HG03175 (cell line): ENCODE results near the gene AGTPBP1.
"Not testable (repeated sequence)": the region's sequence is repeated elsewhere in the genome, so short reads cannot be mapped to it uniquely, and the experiment has no call there.

ENCODE experiments used
- ATAC-seq: cut with Tn5 transposase; IDR thresholded peaks from one replicate; pipeline ENCODE4 v1.9.1; 2021; ENCODE audit warnings: mild to moderate bottlenecking, moderate library complexity; ENCODE audit not compliant: unreplicated experiment

AGTPBP1 gene

DNA sequence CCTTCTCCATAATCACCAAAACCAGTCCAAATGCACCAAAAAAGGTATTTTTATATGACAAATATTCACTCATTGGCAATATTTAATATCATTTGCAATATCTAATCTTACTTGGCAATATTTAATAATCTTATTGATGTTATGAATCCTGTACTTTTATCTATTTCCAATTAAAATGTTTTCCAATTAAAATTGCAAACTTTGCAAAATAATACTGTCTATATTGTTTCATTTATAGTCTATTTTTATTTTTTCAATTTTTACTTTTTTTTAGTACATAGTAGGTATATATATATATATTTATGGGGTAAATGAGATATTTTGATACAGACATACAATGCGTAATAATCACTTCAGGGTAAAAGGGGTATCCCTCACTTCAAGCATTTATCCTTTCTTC, 109.9 kb downstream of the AGTPBP1 start:
- ATAC-seq, result no peak

DNA sequence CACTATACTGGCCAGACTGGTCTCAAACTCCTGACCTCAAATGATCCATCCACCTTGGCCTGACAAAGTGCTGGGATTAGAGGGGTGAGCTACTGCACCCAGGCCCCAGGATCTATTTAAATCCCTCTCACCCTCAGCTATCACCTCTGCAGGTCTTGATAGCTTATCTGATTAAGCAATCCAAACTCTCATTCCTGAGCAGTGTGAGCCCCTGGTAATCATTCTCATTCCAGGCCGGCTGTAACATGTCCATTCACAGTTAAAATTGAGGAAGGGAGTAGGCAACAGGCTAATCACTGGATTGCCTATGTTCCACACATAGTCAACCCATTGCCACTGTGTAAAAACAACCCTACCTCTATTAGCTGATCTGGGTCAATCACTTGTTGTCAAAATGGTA, 111.1 kb downstream of the AGTPBP1 start:
- no peak for ATAC-seq

DNA sequence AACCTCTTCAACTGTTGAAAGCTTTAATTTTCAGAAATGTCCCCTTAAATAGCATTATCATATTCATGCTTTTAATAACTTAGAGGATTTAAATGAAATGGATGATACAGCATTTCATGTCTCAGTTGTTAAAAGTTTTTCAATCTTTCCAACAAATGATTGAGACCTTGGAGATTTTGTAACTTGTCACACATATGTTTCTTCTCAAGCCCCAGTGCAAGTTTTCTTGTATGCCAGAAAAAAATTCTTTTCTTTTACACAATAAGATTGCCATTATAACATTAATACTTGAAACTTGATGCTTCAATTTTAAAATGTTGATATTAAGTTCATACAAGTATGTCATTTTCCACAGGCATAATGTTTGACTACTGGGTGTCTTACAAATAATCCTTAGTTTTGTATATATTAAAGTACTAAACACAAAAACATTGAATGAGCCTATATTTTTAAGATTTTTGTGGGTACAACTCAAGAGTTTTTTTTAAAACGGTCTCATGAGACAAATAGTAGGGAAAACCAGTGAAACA, 124.5 kb downstream of the AGTPBP1 start:
- ATAC-seq, result no peak

DNA sequence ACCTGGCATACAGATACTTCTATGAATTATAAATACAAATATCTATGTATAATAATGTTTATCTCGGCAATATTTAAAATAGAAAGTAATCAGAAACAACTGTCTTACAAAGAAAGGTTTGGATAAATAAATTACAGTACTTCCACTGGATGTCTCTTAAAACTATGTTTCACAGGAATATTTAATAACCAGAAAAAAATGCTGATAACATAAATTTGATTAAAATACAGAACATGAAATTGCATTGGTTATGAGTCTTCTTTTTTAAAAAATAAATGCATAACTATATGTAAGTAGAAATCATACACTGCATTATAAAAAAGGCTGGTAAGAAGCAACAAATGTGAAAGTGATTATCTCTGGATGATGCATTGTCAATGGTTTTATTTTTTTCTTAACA, 126.0 kb downstream of the AGTPBP1 start:
- no peak for ATAC-seq

DNA sequence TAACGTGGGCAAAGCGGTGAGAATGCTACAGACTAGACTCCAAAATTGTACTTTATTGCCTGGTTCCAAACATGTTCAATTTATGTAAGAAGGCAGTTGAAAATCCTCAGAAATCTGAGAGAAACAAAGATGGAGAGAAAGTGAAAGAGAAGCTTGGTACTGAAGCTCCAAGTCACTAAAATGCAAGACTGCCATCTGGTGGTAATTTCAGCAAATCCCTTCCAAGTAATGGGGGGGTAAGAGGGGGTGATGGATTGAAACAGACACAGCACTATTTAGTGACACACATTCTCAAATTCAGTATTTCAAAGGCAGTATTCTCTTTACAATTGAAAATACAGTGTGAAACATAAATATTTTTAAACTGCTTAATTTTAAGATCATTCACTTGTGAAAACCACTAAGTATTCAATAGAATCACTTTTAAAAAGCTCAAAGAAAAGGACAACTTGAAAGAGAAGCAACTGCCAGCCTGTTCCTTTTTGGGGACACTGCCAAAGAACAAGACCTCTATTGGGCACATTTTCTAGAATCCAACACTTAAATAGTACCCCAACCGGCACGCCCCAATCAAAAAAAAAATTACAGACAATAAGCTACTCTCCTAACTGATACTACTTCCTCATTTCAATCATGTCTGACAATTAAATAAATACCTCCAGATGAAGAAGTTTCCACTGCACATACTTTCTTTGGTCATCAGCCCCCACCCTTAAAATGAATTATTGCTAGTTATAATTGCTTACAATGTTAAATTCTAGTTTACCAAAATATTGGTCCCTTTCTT, 131.5 kb downstream of the AGTPBP1 start:
- ATAC-seq, result peak; percentile 97

DNA sequence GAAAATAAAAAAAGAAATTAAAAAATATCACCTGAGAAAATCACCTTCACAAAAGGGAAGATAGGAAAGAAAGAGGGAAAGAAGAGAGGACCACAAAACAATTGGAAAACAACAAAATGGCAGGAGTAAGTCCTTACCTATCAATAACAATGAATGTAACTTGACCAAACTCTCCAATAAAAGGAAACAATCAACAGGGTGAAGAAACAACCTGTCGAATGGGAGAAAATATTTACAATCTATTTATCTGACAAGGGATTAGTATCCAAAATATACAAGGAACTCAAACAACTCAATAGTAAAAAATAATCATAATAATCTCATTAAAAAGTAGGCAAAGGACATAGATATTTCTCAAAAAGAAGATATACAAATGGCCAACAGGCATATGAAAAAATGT, 135.8 kb downstream of the AGTPBP1 start:
- no peak for ATAC-seq

DNA sequence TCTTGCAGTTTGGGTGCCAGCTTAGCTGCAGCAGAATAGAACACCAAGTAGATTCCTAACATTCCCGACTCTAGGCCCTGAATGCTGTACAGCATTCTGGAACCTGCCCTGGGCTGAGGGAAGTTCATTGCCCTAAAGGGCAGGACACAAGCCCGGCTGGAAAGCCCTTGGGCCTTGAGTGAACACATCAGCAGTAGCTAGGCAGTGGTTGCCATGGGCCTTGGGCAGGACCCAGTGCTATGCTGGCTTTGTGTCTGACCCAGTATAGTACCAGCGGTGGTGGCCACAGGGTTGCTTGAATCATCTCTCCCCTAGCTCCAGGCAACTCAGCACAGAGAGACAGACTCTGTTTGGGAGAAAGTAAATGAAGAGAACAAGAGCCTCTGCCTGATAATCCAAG, 137.8 kb downstream of the AGTPBP1 start:
- ATAC-seq, result no peak

DNA sequence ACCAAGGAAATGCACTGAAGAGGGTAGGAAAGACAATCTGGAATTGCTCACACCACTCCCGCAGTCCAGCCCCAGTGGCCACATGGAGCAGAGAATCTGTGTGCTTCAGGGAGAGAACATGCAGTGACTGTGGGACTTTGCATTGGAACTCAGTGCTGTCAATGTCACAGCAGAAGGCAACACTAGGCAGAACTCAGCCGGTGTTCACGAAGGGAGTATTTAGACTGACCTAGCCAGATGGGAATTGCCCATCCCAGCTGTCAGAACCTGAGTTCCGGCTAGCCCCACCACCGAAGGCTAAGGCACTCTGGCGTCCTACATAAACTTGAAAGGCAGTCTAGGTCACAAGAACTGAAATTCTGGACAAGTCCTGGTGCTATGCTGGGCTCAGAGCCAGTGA, 139.0 kb downstream of the AGTPBP1 start:
- no peak for ATAC-seq

DNA sequence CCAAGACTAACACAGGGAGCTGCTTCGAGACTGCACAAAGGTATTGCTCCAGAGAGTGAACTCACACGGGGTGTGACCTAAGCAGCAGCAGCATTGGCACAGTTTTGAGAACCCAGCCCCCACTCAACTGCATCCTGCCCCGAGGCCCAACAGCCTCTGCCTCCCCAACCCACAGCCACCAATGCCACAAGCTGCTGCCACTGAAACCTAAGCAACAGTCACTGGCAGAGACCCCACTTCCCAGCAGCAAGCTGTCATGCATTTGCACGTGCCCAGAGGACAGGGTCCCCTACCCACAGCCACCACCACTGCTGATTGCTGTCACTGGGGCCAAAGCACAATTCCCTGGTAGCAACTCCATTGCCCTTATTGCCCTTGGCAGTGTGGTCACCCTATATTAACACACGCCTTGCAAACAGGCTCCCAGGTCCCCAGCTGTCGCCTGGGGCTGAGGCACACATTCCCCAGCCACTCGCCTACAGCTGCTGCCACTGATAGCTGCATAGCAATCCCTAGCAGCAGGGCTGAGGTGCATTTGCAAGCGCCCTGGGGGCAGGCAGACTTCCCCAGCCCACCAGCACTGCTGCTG, 141.0 kb downstream of the AGTPBP1 start:
- ATAC-seq, result no peak

DNA sequence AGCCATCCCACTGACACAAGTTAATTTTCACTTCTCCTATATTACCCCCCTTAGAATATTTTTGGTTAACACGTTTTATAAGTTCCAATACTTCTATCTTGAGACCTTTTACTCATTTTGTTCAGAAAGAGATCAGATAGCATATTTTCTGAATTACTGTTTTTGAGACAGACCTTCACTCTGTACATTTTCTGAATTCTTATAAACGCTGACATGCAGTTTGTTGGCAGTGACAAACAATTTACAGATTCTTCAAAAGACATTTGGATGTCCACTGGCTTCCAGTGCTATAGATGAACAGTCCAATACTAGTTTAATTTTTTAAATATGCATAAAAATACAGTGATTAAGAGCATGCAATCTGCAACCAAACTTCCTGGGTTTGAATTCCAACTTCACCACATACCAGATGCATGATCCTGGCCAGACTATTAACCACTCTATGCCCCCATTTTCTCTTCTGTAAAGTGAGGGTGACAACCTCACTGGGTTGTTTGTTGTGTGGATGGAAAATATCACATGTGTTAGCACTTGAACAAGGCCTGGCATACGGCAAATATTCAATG, 142.1 kb downstream of the AGTPBP1 start:
- ATAC-seq, result no peak

DNA sequence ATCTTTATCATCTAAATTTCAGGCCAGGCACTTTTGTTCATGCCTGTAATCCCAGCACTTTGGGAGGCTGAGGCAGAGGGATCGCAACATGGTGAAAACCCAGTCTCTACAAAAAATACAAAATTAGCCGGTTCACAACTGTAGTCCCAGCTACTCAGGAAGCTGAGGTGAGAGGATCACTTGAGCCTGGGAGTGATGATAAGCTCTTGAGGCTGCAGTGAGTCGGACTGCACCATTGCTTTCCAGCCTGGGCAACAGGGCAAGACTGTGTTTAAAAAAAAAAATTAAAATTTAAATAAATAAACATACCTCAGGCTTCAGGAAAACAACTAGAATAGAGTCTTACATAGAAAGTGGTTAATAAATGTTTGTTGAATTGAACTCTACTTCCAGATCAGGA, 147.4 kb downstream of the AGTPBP1 start:
- ATAC-seq, result no peak

DNA sequence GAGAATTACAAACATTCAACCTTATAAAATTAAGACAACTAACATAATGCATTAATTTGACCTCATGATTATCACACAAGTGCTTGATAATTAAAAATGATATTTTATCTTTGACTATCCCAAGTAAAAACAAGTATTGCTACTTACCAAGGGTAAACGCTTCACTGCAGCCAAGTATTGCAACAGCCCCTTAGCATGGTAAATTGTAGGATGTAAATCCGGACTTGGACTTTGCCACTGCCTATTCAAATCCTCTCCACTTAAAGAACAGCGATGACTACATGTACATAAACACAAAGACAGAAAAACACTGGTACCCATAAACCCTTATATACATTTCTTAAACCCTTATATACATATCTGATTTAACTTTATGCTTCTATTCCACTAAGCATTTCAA, 155.1 kb downstream of the AGTPBP1 start:
- no peak for ATAC-seq

DNA sequence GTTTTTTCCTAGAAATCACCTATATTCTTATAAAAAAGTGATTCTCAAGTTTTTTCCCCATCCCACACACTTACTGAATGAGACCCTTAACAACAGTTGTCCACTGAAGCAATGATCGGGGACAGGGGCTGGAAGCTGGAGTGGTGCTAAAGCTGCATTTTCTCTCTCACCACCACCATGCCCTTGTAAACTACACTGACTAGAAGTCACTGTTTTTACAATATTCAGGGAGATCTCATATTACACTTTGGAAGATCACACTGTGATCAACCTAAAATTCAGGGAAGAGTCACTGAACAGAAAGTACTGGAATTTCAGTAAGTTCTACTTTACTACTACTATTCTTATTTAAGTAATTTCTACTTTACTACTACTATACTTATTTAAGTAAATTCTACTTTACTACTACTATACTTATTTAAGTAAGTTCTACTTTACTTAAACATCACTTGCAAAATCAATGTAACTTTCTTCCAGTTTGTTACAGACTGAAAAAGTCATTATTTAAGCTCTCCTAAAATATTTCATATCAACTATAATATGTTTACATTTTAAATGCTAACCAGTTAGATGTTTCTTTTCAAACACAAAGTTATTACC, 164.3 kb downstream of the AGTPBP1 start:
- ATAC-seq, result no peak

DNA sequence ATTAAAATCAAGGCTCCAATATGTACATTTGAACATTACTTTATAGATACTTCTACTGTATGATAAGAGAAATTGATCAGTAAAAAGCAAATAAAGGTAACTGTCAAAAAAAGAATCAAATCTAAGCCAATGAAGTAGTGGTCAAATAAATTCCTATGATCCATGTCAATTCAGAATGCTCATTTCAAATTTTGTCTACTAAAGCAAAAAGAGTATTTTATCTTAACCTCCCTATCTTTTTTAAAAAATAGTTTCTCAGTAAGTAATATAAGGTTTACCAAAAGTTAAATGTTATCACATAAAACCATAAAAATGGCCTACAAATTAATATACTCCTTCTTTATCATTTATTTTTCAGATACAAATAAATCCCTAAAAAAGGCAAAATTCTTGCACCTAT, 165.9 kb downstream of the AGTPBP1 start:
- ATAC-seq, result no peak

DNA sequence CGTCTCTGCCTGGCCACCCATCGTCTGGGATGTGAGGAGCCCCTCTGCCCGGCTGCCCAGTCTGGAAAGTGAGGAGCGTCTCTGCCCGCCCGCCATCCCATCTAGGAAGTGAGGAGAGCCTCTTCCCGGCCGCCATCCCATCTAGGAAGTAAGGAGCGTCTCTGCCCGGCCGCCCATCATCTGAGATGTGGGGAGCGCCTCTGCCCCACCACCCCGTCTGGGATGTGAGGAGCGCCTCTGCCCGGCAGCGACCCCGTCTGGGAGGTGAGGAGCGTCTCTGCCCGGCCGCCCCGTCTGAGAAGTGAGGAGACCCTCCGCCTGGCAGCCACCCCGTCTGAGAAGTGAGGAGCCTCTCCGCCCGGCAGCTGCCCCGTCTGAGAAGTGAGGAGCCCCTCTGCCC, 168.2 kb downstream of the AGTPBP1 start:
- ATAC-seq, result not testable (repeated sequence)

DNA sequence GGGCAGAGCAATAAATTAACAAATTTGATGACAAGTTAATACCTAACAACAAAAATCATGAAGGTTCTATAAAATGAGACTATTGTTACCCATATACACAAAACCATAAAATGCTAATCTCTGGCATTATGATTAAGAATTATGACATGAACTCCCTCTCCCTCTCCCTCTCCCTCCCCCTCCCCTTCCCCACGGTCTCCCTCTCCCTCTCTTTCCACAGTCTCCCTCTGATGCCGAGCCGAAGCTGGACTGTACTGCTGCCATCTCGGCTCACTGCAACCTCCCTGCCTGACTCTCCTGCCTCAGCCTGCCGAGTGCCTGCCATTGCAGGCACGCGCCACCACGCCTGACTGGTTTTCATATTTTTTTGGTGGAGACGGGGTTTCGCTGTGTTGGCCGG, 168.8 kb downstream of the AGTPBP1 start:
- ATAC-seq, result not testable (repeated sequence)

DNA sequence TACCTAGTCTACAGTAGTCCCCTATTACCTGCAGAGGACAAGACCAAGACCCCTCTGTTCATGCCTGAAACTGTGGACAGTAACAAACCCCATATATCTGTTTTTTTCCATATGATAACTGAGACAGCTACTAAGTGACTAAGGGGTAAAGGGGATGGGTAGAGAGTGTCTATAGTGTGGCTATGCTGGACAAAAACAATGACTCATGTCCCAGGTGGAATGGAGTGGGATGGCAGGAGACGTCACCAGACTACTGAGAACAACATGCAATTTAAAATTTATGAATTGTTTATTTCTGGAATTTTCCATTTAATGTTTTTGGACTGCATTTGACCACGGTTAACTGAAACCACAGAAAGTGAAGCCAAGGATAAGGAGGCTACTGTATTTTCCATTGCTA, 171.8 kb downstream of the AGTPBP1 start:
- no peak for ATAC-seq

DNA sequence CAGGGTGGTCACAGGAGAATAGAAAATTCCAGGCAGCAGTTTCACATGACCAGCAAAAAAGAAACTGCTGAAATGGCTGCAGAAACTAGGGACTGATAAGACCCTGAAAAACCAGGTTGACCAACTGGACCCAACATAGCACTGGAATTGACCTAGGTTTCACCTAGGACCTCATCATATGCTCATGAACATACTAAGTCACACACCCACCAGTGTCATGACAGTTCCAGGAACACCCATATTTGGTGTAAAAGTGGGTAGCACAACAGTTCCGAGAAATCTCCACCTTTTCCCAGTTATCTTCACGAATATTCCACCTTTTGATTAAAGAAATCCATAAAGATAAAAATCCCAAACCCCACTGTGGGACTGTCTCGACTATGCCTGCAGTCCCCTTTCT, 182.2 kb downstream of the AGTPBP1 start:
- no peak for ATAC-seq

DNA sequence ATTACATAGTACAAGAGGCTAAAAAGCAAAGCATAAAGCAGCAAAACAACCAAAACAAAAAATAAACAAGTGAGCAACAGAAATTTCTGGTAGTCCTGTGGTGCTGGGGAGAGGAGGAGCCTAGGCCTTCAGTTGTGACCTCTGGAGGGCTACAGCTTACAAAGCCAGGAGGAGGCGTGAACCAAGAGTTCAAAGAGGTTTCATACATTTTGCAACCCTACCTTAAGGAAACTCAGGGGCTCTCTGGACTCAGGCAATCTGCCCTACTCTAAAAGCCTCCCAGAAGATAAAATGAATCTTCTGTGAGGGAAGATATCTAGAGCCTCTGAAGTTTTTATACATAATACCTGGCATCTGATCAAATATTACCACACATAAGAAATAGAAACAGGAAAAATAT, 187.4 kb downstream of the AGTPBP1 start:
- ATAC-seq, result no peak

DNA sequence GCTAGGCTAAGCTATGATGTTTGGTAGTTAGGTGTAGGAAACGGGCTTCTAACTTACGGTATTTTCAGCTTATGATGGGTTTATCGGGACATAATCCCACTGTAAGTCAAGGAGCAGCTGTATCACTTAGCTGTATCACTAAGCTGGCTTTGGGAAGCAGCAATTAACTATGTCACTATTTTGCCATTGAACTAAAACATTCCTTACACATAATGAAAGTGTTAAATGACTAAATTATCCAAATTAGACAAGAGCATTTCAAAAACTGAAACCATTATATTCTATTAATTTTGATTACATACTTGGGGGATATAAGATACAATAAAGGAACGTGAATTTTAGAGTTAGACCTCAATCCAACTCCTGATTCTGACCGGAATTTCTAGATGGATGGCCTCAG, 188.3 kb downstream of the AGTPBP1 start:
- ATAC-seq, result no peak

DNA sequence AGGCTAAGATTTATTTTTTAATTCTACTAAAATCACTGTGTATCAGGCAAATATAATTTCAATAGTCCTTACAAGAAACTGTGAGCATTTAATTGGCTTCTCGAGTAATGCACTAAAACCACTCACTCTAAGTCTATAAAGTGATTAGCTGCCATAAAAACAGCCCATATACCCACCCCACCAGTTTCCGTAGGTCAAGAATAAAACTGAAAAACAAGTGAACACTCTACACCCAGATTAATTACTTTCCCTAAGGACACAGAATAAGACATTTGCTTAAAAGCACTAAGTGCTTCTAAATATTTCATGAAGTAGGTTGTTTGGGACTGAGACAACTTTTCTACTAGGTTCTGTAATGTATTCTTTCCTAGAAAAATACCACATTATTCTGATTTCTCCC, 194.2 kb downstream of the AGTPBP1 start:
- ATAC-seq, result no peak

DNA sequence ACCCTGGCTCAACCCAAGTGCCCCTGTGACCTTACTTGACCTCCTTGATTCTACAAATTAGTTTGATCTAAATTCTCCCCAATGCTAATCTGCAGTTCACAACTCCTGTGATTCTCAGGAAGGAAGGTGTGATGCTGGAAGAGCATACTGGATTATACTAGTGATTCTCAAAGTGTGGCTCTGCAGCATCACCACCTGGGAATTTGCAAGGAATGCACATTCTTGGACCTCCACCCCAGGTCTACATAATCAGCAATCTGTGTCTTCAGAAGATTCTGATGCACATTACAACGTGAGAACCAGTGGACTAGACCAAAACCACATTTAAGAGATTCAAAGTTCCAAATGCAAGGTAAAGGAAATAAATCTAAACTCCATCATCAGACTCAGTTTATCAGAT, 198.6 kb downstream of the AGTPBP1 start:
- ATAC-seq, result no peak
